NT2/D1 (cell line): Measurements from ENCODE around the gene NANP.

ENCODE experiments used
- SUZ12 ChIP-seq: IDR thresholded peaks from 2 replicates; pipeline ENCODE4 v1.6.1; 2011; ENCODE audit not compliant: insufficient read length, insufficient read depth; ENCODE audit errors: extremely low read depth
- YY1 ChIP-seq: IDR thresholded peaks from 2 replicates; pipeline ENCODE4 v1.6.1; 2011; ENCODE audit not compliant: insufficient read length, insufficient read depth
- ZNF274 ChIP-seq: IDR thresholded peaks from 2 replicates; pipeline ENCODE4 v1.6.1; 2011; ENCODE audit warnings: mild to moderate bottlenecking, low read depth, low read length

DNA sequence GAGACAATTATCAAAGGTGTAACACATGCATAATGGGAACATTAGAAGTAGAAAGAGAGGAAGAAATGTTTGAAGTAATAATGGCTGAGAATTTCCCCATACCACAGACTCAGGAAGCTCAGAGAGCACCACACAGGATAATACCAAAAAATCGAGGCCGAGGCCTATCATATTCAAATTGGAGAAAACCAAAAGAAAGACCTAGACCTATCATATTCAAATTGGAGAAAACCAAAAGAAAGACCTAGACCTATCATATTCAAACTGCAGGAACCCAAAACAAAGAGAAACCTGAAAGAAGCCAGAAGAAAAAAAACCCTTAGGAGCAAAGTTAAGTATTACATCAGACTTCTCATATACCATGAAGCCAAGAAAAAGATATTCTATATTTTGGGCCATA, 56.5 kb downstream of the NANP start:
- no peak for TF ChIP-seq YY1
- TF ChIP-seq ZNF274: no peak
- no peak for TF ChIP-seq SUZ12
